GM23338 (cell line): ENCODE measurements around the gene PIP5K1A.
"Not testable (repeated sequence)": the region's sequence is repeated elsewhere in the genome, so short reads cannot be mapped to it uniquely, and the experiment has no call there.

Experiments
- EZH2 ChIP-seq: fragments of 200-600 bp; sonication (generic); IDR thresholded peaks from one replicate; pipeline ENCODE4 v1.8.0; 2017; ENCODE audit warnings: antibody characterized with exemption, mild to moderate bottlenecking, low read depth; ENCODE audit not compliant: unreplicated experiment
- EZH2phosphoT487 ChIP-seq: fragments of 200-600 bp; sonication (generic); IDR thresholded peaks from one replicate; pipeline ENCODE4 v1.8.1; 2018; ENCODE audit warnings: antibody characterized with exemption; ENCODE audit not compliant: unreplicated experiment
- POLR2AphosphoS5 ChIP-seq: IDR thresholded peaks from 2 replicates; pipeline ENCODE4 v1.6.1; 2016; ENCODE audit warnings: antibody characterized with exemption, low read depth
- TF ChIP-seq, protein P1 (sequence below), 2 experiments: fragments of 200-600 bp in 1 of 2; sonication (generic) in 1 of 2; conservative IDR thresholded peaks; 2 replicates each; pipeline versions ENCODE4 v1.5.1 to v1.6.1; 2016 to 2017; ENCODE audit warnings: antibody characterized with exemption in 2 of 2, low read depth in 2 of 2, mild to moderate bottlenecking in 2 of 2, moderate library complexity in 1 of 2
- TF ChIP-seq, protein P2 (sequence below): IDR thresholded peaks from one replicate; pipeline ENCODE4 v1.6.1; 2018; ENCODE audit warnings: antibody characterized with exemption; ENCODE audit not compliant: unreplicated experiment

DNA sequence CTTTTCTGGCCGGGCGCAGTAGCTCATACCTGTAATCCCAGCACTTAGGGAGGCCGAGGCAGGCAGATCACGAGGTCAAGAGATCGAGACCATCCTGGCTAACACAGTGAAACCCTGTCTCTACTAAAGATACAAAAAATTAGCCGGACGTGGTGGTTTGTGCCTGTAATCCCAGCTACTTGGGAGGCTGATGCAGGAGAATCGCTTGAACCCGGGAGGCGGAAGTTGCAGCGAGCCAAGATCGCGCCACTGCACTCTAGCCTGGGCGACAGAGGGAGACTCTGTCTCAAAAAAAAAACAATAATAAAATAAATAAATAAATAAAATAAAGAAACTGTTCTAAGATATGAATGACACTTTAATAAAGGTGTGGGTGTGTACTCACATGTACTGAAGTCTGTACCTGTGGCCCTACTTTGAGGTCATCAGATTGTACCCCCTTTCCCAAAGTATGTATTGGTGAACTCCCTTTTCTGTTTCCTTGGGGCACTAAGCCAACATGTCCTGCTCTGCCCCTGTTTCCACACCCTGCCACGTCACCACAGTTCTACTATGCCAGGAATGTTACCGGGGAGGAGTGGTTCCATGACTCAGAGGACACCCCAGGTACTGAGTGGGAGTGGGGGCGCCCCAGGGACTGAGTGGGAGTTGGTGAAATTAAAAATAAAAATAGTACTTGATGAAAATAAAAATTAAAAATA is 3.3 kb upstream of the PIP5K1A start:
- TF ChIP-seq, protein P1, sequence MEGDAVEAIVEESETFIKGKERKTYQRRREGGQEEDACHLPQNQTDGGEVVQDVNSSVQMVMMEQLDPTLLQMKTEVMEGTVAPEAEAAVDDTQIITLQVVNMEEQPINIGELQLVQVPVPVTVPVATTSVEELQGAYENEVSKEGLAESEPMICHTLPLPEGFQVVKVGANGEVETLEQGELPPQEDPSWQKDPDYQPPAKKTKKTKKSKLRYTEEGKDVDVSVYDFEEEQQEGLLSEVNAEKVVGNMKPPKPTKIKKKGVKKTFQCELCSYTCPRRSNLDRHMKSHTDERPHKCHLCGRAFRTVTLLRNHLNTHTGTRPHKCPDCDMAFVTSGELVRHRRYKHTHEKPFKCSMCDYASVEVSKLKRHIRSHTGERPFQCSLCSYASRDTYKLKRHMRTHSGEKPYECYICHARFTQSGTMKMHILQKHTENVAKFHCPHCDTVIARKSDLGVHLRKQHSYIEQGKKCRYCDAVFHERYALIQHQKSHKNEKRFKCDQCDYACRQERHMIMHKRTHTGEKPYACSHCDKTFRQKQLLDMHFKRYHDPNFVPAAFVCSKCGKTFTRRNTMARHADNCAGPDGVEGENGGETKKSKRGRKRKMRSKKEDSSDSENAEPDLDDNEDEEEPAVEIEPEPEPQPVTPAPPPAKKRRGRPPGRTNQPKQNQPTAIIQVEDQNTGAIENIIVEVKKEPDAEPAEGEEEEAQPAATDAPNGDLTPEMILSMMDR (conservative IDR thresholded peaks at IDR 0.05; ENCODE audit: low read depth in 2 of 2) = not testable (repeated sequence)
- not testable (repeated sequence) for TF ChIP-seq EZH2, EZH2phosphoT487, POLR2AphosphoS5
- TF ChIP-seq, protein P2, sequence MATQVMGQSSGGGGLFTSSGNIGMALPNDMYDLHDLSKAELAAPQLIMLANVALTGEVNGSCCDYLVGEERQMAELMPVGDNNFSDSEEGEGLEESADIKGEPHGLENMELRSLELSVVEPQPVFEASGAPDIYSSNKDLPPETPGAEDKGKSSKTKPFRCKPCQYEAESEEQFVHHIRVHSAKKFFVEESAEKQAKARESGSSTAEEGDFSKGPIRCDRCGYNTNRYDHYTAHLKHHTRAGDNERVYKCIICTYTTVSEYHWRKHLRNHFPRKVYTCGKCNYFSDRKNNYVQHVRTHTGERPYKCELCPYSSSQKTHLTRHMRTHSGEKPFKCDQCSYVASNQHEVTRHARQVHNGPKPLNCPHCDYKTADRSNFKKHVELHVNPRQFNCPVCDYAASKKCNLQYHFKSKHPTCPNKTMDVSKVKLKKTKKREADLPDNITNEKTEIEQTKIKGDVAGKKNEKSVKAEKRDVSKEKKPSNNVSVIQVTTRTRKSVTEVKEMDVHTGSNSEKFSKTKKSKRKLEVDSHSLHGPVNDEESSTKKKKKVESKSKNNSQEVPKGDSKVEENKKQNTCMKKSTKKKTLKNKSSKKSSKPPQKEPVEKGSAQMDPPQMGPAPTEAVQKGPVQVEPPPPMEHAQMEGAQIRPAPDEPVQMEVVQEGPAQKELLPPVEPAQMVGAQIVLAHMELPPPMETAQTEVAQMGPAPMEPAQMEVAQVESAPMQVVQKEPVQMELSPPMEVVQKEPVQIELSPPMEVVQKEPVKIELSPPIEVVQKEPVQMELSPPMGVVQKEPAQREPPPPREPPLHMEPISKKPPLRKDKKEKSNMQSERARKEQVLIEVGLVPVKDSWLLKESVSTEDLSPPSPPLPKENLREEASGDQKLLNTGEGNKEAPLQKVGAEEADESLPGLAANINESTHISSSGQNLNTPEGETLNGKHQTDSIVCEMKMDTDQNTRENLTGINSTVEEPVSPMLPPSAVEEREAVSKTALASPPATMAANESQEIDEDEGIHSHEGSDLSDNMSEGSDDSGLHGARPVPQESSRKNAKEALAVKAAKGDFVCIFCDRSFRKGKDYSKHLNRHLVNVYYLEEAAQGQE = not testable (repeated sequence)
